ENCODE data around the gene VARS1. TPM values are rescaled to one million over a fixed set of nuclear protein-coding genes. Genes with fewer than 3 reads are reported as not detected.

Gene VARS1
- total and polyA plus RNA-seq, 2 experiments from 2014 or later, result 39.1 to 47.6 TPM

DNA sequence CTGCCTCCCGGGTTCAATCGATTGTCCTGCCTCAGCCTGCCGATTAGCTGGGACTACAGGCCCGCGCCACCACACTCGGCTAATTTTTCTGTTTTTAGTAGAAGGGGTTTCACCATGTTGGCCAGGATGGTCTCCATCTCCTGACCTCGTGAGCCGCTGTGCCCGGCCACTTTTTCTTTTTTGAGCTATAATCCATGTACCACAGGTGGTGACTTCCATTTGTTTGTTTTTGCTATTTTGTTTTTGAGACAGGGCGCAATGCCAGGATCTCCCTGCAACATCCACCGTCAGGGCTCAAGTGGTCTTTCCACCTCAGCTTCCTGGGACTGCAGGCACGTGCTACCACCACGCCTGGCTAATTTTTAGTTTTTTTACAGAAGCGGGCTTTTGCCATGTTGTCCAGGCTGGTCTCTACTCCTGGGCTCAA is 40.5 kb upstream of the VARS1 start:
- peak; percentile 33 for DNase-seq
- peak overlapping the region; percentile 99 for H3K4me2 ChIP-seq (ENCODE audit: unreplicated experiment)
- peaks cover 40% of the 10 kb centered on the region for H3K4me1 ChIP-seq (ENCODE audit: insufficient read depth)
- H3K9ac ChIP-seq, result peak overlapping the region; percentile 96
- in situ Hi-C loops (cut with MboI), result no loop called here
- H3K4me3 ChIP-seq, result peak overlapping the region; percentile 88
- H3K9me3 ChIP-seq (ENCODE audit: low read depth), result no peaks in the 10 kb centered on the region
- no peaks in the 10 kb centered on the region for H3K27me3 ChIP-seq (replicated peaks; ENCODE audit: insufficient read depth)
- no peak for TF ChIP-seq EZH2 (IDR thresholded peaks at IDR 0.05; ENCODE audit: insufficient read depth, poor library complexity, severe bottlenecking)
- no peak for TF ChIP-seq EZH2phosphoT487 (IDR thresholded peaks at IDR 0.05; ENCODE audit: insufficient read depth, low read depth)
- H3K36me3 ChIP-seq (ENCODE audit: low read depth), result peaks cover 50% of the 10 kb centered on the region
- no peaks in the 10 kb centered on the region for H3K9me2 ChIP-seq (ENCODE audit: insufficient read depth)
- WGBS, 2 experiments (ENCODE audit: low coverage in 1 of 2, low lambda C conversion rate in 2 of 2, missing lambda C conversion rate in 2 of 2), result 12% methylated on average over 14 of the region's 14 CpGs
- peaks cover 55% of the 10 kb centered on the region for H3F3A ChIP-seq (ENCODE audit: insufficient read depth)
- peak overlapping the region; percentile 93 for H3K27ac ChIP-seq
- H3K79me2 ChIP-seq (ENCODE audit: insufficient read depth), result peaks cover 83% of the 10 kb centered on the region
- H2AFZ ChIP-seq, result no peak overlapping the region
- H4K20me1 ChIP-seq (ENCODE audit: insufficient read depth), result peaks cover 16% of the 10 kb centered on the region

DNA sequence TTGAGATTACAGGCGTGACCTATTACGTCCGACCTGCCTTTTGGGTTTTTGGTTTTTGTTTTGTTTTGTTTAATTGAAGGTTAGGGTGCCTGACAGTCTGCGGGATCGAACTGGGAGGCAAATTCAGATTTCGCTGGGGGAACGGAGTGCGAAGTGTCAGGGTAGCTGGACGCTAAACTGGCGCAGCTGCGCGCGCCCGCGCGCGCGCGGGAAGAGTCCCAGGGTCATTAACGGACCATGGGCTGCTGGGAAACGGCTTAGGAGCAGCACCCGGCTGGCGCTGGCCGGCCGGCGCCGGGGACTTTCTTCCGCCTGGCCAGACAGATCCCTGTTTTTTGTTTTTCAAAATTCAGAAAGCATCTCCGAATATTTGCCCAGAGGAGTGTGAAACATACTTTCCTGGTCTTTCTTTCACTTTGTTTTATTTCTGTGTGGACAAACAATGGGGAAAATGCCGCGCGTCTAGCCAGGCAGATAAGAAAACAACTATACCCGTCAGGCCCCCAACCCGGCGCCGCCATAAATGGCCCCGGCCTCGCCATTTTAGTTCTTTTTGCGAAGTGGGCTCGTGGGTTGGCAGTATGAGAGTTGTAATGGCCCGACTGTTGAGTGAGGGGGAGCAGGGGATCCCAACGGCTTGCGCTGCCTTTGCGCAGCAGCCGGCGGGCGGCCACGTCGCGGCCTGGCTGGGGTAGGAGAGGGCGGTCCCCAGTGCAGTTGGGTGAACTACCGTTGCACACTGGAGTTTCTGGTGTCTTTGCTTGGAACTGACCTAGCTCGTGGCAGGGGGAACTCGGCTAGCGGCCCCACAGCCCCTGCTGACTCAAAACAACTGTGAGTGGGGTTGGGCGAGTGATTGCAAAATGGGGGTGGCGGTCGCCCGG is 39.1 kb upstream of the VARS1 start:
- peaks cover 35% of the 10 kb centered on the region for H3K36me3 ChIP-seq (ENCODE audit: low read depth)
- no peak for TF ChIP-seq EZH2 (IDR thresholded peaks at IDR 0.05; ENCODE audit: insufficient read depth, poor library complexity, severe bottlenecking)
- no peak for TF ChIP-seq EZH2phosphoT487 (IDR thresholded peaks at IDR 0.05; ENCODE audit: insufficient read depth, low read depth)
- peaks cover 44% of the 10 kb centered on the region for H3K4me1 ChIP-seq (ENCODE audit: insufficient read depth)
- peaks cover 16% of the 10 kb centered on the region for H4K20me1 ChIP-seq (ENCODE audit: insufficient read depth)
- WGBS, 2 experiments (ENCODE audit: low coverage in 1 of 2, low lambda C conversion rate in 2 of 2, missing lambda C conversion rate in 2 of 2), result 1 to 2% methylated on average over 59 of the region's 59 CpGs
- peaks cover 97% of the 10 kb centered on the region for H3K79me2 ChIP-seq (ENCODE audit: insufficient read depth)
- H3F3A ChIP-seq (ENCODE audit: insufficient read depth), result peaks cover 41% of the 10 kb centered on the region
- in situ Hi-C loops (cut with MboI), result no loop called here
- peak overlapping the region; percentile 96 for H3K9ac ChIP-seq
- H3K9me2 ChIP-seq (ENCODE audit: insufficient read depth), result no peaks in the 10 kb centered on the region
- H3K9me3 ChIP-seq (ENCODE audit: low read depth), result no peaks in the 10 kb centered on the region
- peak overlapping the region; percentile 92 for H2AFZ ChIP-seq
- H3K4me2 ChIP-seq (ENCODE audit: unreplicated experiment), result peak overlapping the region; percentile 99
- DNase-seq, result peak; percentile 95
- H3K4me3 ChIP-seq, result peak overlapping the region; percentile 88
- peak overlapping the region; percentile 93 for H3K27ac ChIP-seq
- no peaks in the 10 kb centered on the region for H3K27me3 ChIP-seq (replicated peaks; ENCODE audit: insufficient read depth)

DNA sequence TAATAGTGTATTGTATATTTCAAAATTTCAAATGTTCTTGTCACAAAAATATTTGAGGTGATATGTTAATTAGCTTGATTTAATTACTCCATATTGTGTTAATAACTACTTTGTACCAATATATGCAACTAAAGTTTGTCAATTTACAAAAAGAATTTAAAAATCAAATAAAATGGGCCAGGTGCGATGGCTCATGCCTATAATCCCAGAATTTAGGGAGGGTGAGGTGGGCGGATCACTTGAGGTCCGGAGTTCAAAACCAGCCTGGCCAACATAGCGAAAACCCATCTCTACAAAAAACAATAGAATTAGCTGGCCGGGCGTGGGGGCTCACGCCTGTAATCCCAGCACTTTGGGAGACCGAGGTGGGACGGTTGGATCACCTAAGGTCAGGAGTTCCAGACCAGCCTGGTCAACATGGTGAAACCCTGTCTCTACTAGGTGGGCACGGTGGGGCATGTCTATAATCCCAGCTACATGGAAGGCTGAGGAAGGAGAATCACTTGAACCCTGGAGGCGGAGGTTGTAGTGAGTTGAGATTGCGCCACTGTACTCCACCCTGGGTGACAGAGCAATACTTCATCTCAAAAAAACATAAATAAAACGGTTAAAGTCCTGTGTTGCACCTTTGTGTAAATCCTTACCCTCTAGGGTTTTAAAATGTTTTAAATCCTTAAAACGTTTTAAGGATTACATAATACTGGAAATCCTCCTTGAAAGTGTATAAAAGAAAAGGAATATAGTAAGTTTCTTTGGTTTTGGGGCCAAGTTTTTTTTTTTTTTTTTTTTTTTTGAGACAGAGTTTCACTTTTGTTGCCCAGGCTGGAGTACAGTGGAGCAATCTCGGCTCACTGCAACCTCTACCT is 36.0 kb upstream of the VARS1 start:
- Histone ChIP-seq H3K27ac (peak overlapping the region; percentile 7; the same call in 1 of the 2 replicates), H4K20me1 (ENCODE audit: insufficient read depth) (0 out of 2 replicates have a peak, but pooled peaks cover 1% of the 10 kb centered on the region), H3K4me3 (peak overlapping the region; percentile 81), H3K4me2 (ENCODE audit: unreplicated experiment) (peak overlapping the region; percentile 95), H3K9me3 (ENCODE audit: low read depth) (no peaks in the 10 kb centered on the region), H3K9ac (peak overlapping the region; percentile 83), H3K36me3 (ENCODE audit: low read depth) (peaks cover 6% of the 10 kb centered on the region; the same call in 1 of the 2 replicates), H3K79me2 (ENCODE audit: insufficient read depth) (peaks cover 70% of the 10 kb centered on the region), H3K27me3 (replicated peaks; ENCODE audit: insufficient read depth) (no peaks in the 10 kb centered on the region), H2AFZ (no peak overlapping the region), H3K9me2 (ENCODE audit: insufficient read depth) (no peaks in the 10 kb centered on the region), H3F3A (ENCODE audit: insufficient read depth) (peaks cover 16% of the 10 kb centered on the region), H3K4me1 (ENCODE audit: insufficient read depth) (peaks cover 26% of the 10 kb centered on the region)
- in situ Hi-C loops (cut with MboI), result no loop called here
- no peak for TF ChIP-seq EZH2phosphoT487 (IDR thresholded peaks at IDR 0.05; ENCODE audit: insufficient read depth, low read depth)
- no peak for TF ChIP-seq EZH2 (IDR thresholded peaks at IDR 0.05; ENCODE audit: insufficient read depth, poor library complexity, severe bottlenecking)
- WGBS, 2 experiments (ENCODE audit: low coverage in 1 of 2, low lambda C conversion rate in 2 of 2, missing lambda C conversion rate in 2 of 2), result 84% methylated on average over 15 of the region's 15 CpGs
- DNase-seq, result peak; percentile 15

DNA sequence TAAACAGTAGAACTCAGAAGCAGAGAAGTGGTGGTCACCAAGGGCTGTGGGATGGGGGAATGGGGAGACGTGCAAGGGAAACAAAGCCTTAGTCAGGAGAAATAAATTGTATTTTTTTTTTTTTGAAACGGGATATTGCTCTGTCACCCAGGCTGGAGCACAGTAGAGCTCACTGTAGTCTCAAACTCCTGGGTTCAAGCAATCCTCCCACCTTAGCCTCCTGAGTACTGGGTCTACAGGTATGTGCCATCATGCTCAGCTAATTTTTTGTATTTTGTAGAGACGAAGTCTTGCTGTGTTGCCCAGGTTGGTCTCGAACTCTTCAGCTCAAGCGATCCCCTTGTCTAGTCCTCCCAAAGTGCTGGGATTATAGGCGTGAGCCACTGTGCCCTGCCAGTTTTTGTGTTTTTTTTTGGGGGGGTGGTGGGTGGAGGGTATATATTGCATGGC is 35.4 kb upstream of the VARS1 start:
- peak overlapping the region; percentile 56 for H2AFZ ChIP-seq
- no peak for DNase-seq
- WGBS, 2 experiments (ENCODE audit: low coverage in 1 of 2, low lambda C conversion rate in 2 of 2, missing lambda C conversion rate in 2 of 2), result 44 to 53% methylated on average over 6 of the region's 6 CpGs
- peaks cover 67% of the 10 kb centered on the region for H3K79me2 ChIP-seq (ENCODE audit: insufficient read depth)
- H3K9me2 ChIP-seq (ENCODE audit: insufficient read depth), result no peaks in the 10 kb centered on the region
- TF ChIP-seq EZH2phosphoT487 (IDR thresholded peaks at IDR 0.05; ENCODE audit: insufficient read depth, low read depth) (no peak), EZH2 (IDR thresholded peaks at IDR 0.05; ENCODE audit: insufficient read depth, poor library complexity, severe bottlenecking) (no peak)
- H3F3A ChIP-seq (ENCODE audit: insufficient read depth), result peaks cover 12% of the 10 kb centered on the region; the same call in 1 of the 2 replicates
- peak overlapping the region; percentile 95 for H3K4me2 ChIP-seq (ENCODE audit: unreplicated experiment)
- no peaks in the 10 kb centered on the region for H4K20me1 ChIP-seq (ENCODE audit: insufficient read depth)
- no peaks in the 10 kb centered on the region; the same call in 1 of the 2 replicates for H3K36me3 ChIP-seq (ENCODE audit: low read depth)
- peak overlapping the region; percentile 81 for H3K4me3 ChIP-seq
- peaks cover 24% of the 10 kb centered on the region for H3K4me1 ChIP-seq (ENCODE audit: insufficient read depth)
- H3K9ac ChIP-seq, result peak overlapping the region; percentile 83
- H3K27ac ChIP-seq, result peak overlapping the region; percentile 59
- no peaks in the 10 kb centered on the region for H3K9me3 ChIP-seq (ENCODE audit: low read depth)
- H3K27me3 ChIP-seq (replicated peaks; ENCODE audit: insufficient read depth), result no peaks in the 10 kb centered on the region
- in situ Hi-C loops (cut with MboI), result no loop called here
